Cardiac fibroblast (primary cell): Measurements from ENCODE around the gene AMPD3.

Source experiments
- DNase-seq, 2 donors: peaks; one replicate each; pipeline versions ENCODE4 v3.0.0 to v3.0.0-alpha.2; 2010; ENCODE audit warnings: low read depth in 2 of 2
- H3K4me3 ChIP-seq, 2 donors: replicated peaks in 1 of 2; 1 replicate in 1 of 2; 2 replicates in 1 of 2; pipeline ENCODE4 v1.5.1; 2011; ENCODE audit warnings: low read depth in 2 of 2, low read length in 2 of 2, mild to moderate bottlenecking in 2 of 2, moderate library complexity in 1 of 2
- TF ChIP-seq, protein P1 (sequence below): IDR thresholded peaks from one replicate; pipeline ENCODE4 v1.5.1; 2011; ENCODE audit warnings: low read depth, mild to moderate bottlenecking, low read length, inconsistent platforms

Gene AMPD3

DNA sequence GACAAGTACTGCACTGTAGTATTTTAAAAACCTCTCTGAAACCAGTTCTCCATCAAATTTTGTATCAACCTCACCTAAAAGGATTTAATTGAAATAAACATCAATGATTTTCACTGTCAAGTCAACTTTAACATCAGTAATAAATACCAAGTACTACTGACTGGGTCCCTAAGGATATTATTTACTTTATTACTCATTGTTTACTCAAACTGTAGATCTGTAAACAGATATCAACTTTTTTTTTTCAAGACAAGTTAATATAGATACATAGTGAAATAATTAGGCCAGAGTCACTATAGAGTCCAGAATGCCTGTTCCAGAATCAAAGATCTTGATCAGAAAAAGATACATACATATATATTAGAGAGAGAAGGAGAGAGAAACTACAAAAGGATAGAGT, 84.3 kb downstream of the AMPD3 start:
- TF ChIP-seq, protein P1, sequence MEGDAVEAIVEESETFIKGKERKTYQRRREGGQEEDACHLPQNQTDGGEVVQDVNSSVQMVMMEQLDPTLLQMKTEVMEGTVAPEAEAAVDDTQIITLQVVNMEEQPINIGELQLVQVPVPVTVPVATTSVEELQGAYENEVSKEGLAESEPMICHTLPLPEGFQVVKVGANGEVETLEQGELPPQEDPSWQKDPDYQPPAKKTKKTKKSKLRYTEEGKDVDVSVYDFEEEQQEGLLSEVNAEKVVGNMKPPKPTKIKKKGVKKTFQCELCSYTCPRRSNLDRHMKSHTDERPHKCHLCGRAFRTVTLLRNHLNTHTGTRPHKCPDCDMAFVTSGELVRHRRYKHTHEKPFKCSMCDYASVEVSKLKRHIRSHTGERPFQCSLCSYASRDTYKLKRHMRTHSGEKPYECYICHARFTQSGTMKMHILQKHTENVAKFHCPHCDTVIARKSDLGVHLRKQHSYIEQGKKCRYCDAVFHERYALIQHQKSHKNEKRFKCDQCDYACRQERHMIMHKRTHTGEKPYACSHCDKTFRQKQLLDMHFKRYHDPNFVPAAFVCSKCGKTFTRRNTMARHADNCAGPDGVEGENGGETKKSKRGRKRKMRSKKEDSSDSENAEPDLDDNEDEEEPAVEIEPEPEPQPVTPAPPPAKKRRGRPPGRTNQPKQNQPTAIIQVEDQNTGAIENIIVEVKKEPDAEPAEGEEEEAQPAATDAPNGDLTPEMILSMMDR: no peak
- no peak overlapping the region for H3K4me3 ChIP-seq
- no peak for DNase-seq

DNA sequence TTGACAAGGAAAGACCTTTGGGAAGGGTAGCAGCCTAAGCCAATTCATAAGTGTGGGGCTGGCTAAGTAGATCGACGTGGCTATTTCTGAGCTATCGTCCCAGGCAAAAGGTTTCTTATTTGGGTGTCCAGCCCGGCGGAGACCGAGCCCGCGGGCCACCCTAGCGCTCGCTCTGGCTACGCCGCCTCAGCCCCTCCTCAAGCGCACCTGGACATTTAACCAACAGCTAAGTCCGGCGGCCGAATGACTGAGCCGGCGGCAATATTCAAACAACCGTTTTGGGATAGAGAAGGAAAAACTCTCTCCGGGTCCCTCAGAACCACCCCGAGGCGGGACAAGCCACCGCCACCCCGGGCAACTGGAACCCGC, 85.5 kb downstream of the AMPD3 start:
- peak; percentile 38 for DNase-seq
- peak overlapping the region; percentile 76 to 87 for H3K4me3 ChIP-seq
- TF ChIP-seq, protein P1: no peak

DNA sequence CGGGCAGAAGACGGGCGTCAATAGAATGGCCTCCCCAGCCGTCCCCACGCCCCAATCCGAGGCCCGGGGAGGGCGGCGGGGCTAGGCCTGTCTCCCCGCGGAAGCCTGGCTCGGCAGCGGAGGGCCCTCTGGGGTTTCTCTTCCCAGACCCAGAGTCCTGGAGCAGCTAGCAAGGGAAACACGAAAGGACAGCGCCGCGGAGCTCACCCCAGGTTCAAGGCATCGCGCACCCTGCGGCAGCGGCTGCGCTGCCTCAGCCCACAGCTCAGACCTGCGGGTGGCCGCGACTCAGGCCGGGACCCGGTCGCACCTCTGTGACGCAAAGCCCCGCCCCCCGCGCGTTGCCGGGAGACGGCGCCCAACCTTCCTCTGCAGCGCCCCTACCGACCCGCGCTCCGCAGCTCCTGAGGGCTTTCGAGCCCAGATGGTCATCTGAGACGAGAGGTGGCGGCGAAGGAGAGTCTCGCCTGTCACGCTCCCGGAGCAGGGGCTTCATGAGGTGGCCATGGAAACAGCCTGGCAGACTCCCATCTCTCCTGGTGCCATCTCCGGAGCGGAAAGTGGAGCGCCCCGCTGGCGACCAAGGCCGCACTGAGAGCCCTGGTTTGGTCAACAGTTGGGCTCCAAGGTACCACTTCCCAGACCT, 86.0 kb downstream of the AMPD3 start, which contains the start of gene RNF141:
Gene RNF141, minus strand, starts transcription at position 273 of the 646 bp plus-strand sequence. CDS start 7,029 bp downstream, outside the sequence.
- peak; percentile 91 to 92 for DNase-seq
- H3K4me3 ChIP-seq: peak within 1 kb of the TSS; percentile 76 to 87
- TF ChIP-seq, protein P1: peak; percentile 84

DNA sequence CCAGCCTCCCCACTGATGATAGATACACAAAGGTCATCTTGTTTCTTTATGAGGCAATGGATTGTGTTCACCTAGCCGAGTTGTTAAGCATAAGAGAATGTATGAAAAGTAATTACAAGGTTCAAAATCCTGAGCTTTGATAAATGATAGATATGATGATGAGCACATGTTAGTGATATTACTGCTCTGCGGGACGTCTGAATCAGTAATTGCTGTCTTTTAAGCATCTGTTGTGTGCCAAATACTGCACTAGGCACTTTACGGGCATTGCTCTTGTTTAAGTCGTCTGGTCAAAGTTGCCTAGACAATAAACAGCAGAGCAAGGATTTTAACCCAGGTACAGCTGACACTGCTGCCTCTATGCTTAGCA, 86.5 kb downstream of the AMPD3 start:
- TF ChIP-seq, protein P1: no peak
- H3K4me3 ChIP-seq: peak overlapping the region in 1 of 2 donors; percentile 87
- DNase-seq: no peak

DNA sequence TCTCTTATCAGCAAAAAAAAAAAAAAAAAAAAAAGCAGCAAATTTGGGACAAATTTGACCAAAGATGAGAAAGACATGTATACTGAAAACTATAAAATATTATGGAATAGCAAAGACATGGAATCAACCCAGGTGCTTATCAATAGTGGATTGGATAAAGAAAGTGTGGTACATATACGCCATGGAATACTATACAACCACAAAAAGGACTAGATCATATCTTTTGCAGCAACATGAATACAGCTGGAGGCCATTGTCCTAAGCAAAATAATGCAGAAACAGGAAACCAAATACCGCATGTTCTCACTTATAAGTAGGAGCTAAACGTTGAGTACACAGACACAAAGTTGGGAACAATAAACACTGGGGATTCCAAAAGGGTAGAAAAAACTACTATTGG, 87.7 kb downstream of the AMPD3 start:
- TF ChIP-seq, protein P1: no peak
- H3K4me3 ChIP-seq: no peak overlapping the region
- no peak for DNase-seq

DNA sequence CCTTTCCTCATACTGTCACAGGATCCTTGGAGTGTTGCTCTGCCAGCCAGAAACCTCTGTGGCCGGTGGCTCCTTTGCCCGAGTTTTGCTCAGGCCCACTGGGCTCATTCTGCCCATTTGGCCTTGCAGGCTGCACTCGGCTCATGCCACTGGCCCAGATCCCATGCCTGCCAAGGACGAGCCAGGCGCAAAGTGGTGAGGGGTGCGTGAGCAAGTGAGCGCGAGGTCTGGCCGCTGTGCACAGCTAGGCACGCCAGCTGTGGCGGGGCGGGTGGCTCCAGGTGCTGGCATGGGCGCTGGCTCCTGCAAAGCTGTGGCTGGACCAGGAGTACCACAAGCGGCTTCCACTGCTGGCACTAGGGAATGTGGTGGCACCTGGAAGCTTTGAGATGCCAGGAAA, 88.7 kb downstream of the AMPD3 start:
- DNase-seq: no peak
- no peak overlapping the region for H3K4me3 ChIP-seq
- TF ChIP-seq, protein P1: no peak
